Measurements from ENCODE around the gene INO80D. TPM values are rescaled to one million over a fixed set of nuclear protein-coding genes. Genes with fewer than 3 reads are reported as not detected.

The INO80D gene
- total and polyA plus RNA-seq, 2 of the 13 experiments (the other 11 are each of a cell fraction or from before 2014, with no cell fraction given), result 7.6 to 7.9 TPM

- FAIRE-seq (no peak), ATAC-seq (peak; percentile 27), DNase-seq (ENCODE audit: low spot score) (peak; percentile 48)
- Histone ChIP-seq H3K79me2 (ENCODE audit: insufficient read depth, low read length) (peaks cover 92% of the 10 kb centered on the region), H3K4me1 (ENCODE audit: insufficient read depth, low read length) (peaks cover 77% of the 10 kb centered on the region), H3K9ac (ENCODE audit: insufficient read depth, low read depth, low read length) (peak overlapping the region; percentile 4; the same call in 1 of the 2 replicates), H2AFZ (ENCODE audit: low read length) (no peak overlapping the region), H3K4me3 (replicated peaks in 1 of 3; ENCODE audit: insufficient read depth in 1 of 3, low read depth in 2 of 3, low read length in 3 of 3) (no peak overlapping the region; a peak in 2 of 6 replicates), H3K27me3 (ENCODE audit: control insufficient read depth in 1 of 2, insufficient read depth in 2 of 2, low read length in 2 of 2) (no peaks in the 10 kb centered on the region; a peak in 1 of 5 replicates), H3K27ac (ENCODE audit: extremely low read length, insufficient read depth, low read length) (peak overlapping the region; percentile 44), H3K4me2 (ENCODE audit: low read depth, low read length) (peak overlapping the region; percentile 65), H4K20me1 (ENCODE audit: insufficient read depth, low read length) (no peaks in the 10 kb centered on the region), H3K9me3 (ENCODE audit: low read length) (no peaks in the 10 kb centered on the region), H3K36me3 (replicated peaks in 1 of 2; ENCODE audit: control insufficient read depth in 1 of 2, insufficient read depth in 2 of 2, low read length in 2 of 2) (no peaks in the 10 kb centered on the region)
- ChIA-PET CTCF (ENCODE audit: low intra/inter-chr PET ratio, low total read pairs) (no interaction called here), POLR2A (no interaction called here)
- 49% methylated on average over 9 of the region's 9 CpGs for WGBS (ENCODE audit: low lambda C conversion rate)
- intact Hi-C loops (cut with micrococcal nuclease; ENCODE audit: unreplicated experiment) (loop anchor here (5.0 to 10.0 kb wide), 2 partner anchors 37 to 65 kb away; no protein-coding TSS in a partner anchor), in situ Hi-C loops (cut with HindIII; ENCODE audit: extremely low pct_ligation_motif_present, low pct_unique_long_range_greater_than_20kb) (no loop called here)
- no TSS peak for BruUV-seq (replicated peaks)
- no peak for TF ChIP-seq PRMT3 (CRISPR knock-in tag; IDR thresholded peaks at IDR 0.05; ENCODE audit: borderline replicate concordance, low read depth)
- TF ChIP-seq ZFY (CRISPR knock-in tag; IDR thresholded peaks at IDR 0.05), result no peak
- 0 out of 2 replicates have a peak, but pooled peaks have one; percentile 21 for TF ChIP-seq ZNF547 (CRISPR knock-in tag; IDR thresholded peaks at IDR 0.05)
- peak; percentile 4; the same call in 1 of the 2 replicates for TF ChIP-seq ARID5B (CRISPR knock-in tag; IDR thresholded peaks at IDR 0.05)
- no peak for TF ChIP-seq SKIL (CRISPR knock-in tag; IDR thresholded peaks at IDR 0.05; ENCODE audit: borderline replicate concordance)
- TF ChIP-seq ATRX (CRISPR knock-in tag; IDR thresholded peaks at IDR 0.05; ENCODE audit: borderline replicate concordance), result no peak
- TF ChIP-seq RNF219 (CRISPR knock-in tag; IDR thresholded peaks at IDR 0.05), result no peak
- no peak for TF ChIP-seq ZNF557 (CRISPR knock-in tag; IDR thresholded peaks at IDR 0.05)
- 0 out of 2 replicates have a peak, but pooled peaks have one; percentile 9 for TF ChIP-seq HNF4A (CRISPR knock-in tag; IDR thresholded peaks at IDR 0.05)
- no peak for TF ChIP-seq ZNF383 (CRISPR knock-in tag; IDR thresholded peaks at IDR 0.05; ENCODE audit: borderline replicate concordance)
- TF ChIP-seq MTERF4 (CRISPR knock-in tag; IDR thresholded peaks at IDR 0.05), result 0 out of 2 replicates have a peak, but pooled peaks have one; percentile 25
- 0 out of 2 replicates have a peak, but pooled peaks have one; percentile 5 for TF ChIP-seq ETV5 (CRISPR knock-in tag; IDR thresholded peaks at IDR 0.05; ENCODE audit: borderline replicate concordance)
- TF ChIP-seq SMAD9 (CRISPR knock-in tag; IDR thresholded peaks at IDR 0.05), result no peak
Measured at GRCh38 chr2:206079699-206080465, 6.1 kb downstream of the INO80D start.

All from HepG2 (cell line).